NT2/D1 (cell line): Measurements from ENCODE around the gene SLC7A10.

Source experiments
- DNase-seq: peaks from one replicate; pipeline ENCODE4 v3.0.0-alpha.2; 2011; ENCODE audit warnings: low read depth, low spot score
- H3K27me3 ChIP-seq: 2 replicates; pipeline ENCODE4 v1.6.0; 2011; ENCODE audit warnings: mild to moderate bottlenecking; ENCODE audit not compliant: insufficient read length, insufficient read depth
- H3K36me3 ChIP-seq: 2 replicates; pipeline ENCODE4 v1.6.1; 2011; ENCODE audit warnings: mild to moderate bottlenecking, low read length, mixed read lengths; ENCODE audit not compliant: insufficient read depth, insufficient read length
- H3K4me1 ChIP-seq: 2 replicates; pipeline ENCODE4 v1.5.1; 2011; ENCODE audit not compliant: insufficient read depth, insufficient read length
- H3K4me3 ChIP-seq: 2 replicates; pipeline ENCODE4 v1.5.1; 2011; ENCODE audit warnings: low read depth; ENCODE audit not compliant: insufficient read length
- H3K9ac ChIP-seq: 2 replicates; pipeline ENCODE4 v1.6.0; 2011; ENCODE audit warnings: low read depth; ENCODE audit not compliant: insufficient read length
- H3K9me3 ChIP-seq: 2 replicates; pipeline ENCODE4 v1.5.1; 2011; ENCODE audit warnings: mild to moderate bottlenecking, low read length; ENCODE audit not compliant: insufficient read depth
- SUZ12 ChIP-seq: IDR thresholded peaks from 2 replicates; pipeline ENCODE4 v1.6.1; 2011; ENCODE audit not compliant: insufficient read length, insufficient read depth; ENCODE audit errors: extremely low read depth
- YY1 ChIP-seq: IDR thresholded peaks from 2 replicates; pipeline ENCODE4 v1.6.1; 2011; ENCODE audit not compliant: insufficient read length, insufficient read depth
- ZNF274 ChIP-seq: IDR thresholded peaks from 2 replicates; pipeline ENCODE4 v1.6.1; 2011; ENCODE audit warnings: mild to moderate bottlenecking, low read depth, low read length

Gene SLC7A10

DNA sequence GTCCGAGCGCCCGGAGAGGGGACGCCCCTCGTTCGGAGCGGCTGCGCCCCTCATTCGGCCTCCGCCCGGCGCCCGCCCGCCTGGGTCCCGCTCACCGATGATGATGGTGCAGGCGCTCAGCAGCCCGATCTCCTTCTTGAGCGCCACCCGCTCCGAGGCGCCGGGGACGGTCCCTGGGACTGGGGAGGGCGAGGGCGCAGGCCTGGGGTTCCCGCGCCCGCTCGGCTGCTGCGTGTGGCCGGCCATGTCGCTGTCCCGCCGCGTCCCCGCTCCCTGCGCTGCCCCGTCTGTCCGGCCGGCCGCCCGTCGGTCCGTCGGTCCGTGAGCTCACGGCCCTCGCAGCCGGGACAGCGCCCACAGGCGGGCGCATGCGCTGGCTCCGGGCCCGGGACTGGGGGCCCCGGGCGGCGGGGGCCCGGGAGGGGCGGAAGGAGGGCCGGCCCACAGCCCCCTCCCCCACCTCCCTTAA lies at the start of gene SLC7A10:
Gene SLC7A10, minus strand, starts transcription at position 393 of the 469 bp plus-strand sequence. Its CDS starts 147 bp downstream, at position 246.
- no peak for DNase-seq
- Histone ChIP-seq H3K4me3 (peak within 1 kb of the TSS; percentile 42), H3K36me3 (no peaks in the 10 kb centered on the region), H3K9me3 (peaks cover 23% of the 10 kb centered on the region), H3K9ac (peak within 1 kb of the TSS; percentile 76), H3K4me1 (peaks cover 2% of the 10 kb centered on the region), H3K27me3 (peaks cover 25% of the 10 kb centered on the region)
- TF ChIP-seq ZNF274 = no peak
- no peak for TF ChIP-seq SUZ12
- TF ChIP-seq YY1 = no peak

DNA sequence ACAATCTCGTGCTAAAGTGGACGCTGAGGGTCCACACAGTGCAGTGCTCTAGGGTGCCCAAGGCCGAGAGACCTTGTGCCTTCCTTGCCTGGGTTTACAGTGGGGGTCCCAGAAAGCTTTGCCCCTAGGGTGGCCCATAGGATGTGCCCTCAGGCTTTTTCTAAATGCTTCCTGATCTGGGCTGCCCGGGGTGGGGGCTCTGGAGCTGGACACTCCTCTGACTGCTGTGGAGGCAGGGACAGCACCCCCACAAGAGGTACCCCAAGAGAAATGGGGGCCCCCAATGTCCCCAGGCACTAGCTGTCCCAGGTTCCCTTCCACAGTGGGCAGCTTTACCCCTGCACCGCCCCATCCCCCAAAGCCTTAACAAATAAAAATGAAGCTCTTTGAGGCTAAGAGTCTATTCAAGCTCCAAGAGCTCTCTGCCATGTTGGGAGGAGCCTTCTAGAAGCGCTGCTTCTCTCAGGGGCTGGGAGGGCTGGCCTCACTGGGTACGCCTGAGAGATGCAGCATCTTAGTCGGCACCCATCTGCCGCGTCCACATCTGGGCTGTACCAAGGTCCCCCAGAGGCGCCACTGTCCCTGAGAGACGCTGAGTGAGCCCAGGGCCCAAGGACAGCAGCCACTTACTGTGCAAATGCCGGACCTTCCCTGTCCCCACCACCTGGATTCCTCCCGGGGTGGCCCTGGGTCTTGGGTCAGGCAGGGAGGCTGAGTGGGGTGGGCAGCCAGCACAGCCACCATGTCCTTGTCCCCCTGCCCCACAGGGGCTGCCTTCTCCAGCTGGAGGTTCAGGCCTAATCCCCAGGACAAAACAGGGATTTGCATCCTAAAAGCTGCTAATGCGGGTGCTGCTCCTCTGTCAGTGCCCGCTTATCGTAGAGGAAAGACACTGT lies 49.3 kb upstream of the SLC7A10 start:
- H3K4me3 ChIP-seq = no peak overlapping the region
- no peak overlapping the region for H3K9ac ChIP-seq
- no peak for TF ChIP-seq YY1
- no peak for TF ChIP-seq ZNF274
- no peak for TF ChIP-seq SUZ12
- no peaks in the 10 kb centered on the region for H3K36me3 ChIP-seq
- H3K4me1 ChIP-seq = peaks cover 35% of the 10 kb centered on the region
- no peak for DNase-seq
- H3K27me3 ChIP-seq = no peaks in the 10 kb centered on the region
- H3K9me3 ChIP-seq = no peaks in the 10 kb centered on the region

DNA sequence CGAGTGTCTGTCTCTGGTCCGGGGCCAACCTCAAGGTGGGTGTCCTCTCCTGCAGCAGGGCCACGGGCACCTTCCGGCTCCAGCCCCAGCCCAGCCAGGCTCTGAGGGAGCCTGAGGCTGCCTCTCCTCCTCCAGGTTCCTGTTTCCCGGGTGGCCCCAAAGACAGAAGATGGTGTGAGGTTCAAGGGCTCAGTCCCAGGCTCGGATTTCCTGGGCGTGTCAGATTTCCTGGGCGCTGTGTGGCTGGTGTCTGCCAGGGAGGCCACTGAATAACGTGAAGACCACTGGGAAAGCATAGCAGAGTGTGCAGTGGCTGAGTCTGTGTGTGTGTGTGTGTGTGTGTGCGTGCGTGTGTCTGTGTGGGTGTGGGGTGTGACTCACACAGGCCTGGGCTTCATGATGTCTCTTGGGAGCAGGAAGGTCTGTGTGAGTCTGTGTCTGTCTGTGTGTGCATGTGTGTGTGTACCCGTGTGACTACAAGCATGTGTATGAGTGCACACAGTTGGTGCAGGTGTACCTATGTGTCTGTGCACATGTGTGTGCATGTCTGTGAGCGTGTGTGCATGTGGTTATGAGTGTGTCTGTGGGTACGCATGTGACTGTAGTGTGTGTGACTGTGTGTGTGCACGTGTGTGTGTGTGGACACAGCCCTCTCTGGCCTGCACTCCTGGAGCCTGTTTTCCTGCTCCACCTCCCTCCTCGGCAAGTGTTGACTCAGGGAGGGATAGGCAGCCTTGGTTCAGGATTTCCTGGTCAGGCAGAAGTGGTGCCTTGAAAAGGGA lies 48.4 kb upstream of the SLC7A10 start:
- H3K9ac ChIP-seq = no peak overlapping the region
- no peak for DNase-seq
- no peak overlapping the region for H3K4me3 ChIP-seq
- H3K4me1 ChIP-seq = peaks cover 35% of the 10 kb centered on the region
- no peaks in the 10 kb centered on the region for H3K27me3 ChIP-seq
- no peaks in the 10 kb centered on the region for H3K36me3 ChIP-seq
- no peaks in the 10 kb centered on the region for H3K9me3 ChIP-seq
- TF ChIP-seq YY1 = no peak
- no peak for TF ChIP-seq ZNF274
- no peak for TF ChIP-seq SUZ12

DNA sequence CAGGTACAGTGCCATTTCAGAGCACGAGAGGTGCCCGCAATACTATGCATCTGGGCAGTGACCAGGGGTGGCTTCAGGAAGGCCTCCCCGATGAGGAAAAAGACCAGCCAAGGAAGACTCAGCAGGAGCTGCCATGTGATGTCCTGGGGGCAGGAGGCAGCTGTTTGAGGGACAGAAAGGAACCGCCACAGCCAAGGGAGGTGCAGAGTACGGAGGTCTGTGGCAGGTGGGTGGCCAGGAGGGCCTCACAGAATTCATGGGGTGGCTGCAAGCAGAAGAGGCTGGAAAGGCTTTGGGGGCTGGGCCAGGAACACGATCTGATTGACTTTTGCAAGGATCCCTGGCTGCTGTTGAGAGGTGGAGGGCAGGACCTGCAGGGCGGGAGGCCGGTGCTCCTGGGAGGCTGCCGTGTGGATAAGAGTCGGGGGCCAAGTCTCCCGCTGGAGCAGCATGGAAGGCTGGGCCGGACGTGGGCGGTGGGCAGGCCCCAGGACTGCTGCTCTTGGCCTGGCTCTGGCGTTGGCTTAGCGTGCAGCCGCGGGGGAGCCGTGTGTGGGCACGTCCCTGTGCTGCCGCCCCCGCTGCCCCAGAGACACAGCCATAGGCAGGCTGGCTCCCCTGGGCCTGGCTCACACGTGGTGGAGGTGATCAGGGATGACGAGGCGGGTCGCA lies 47.6 kb upstream of the SLC7A10 start:
- no peak for DNase-seq
- Histone ChIP-seq H3K4me1 (peaks cover 35% of the 10 kb centered on the region), H3K9me3 (no peaks in the 10 kb centered on the region), H3K9ac (peak overlapping the region; percentile 21), H3K27me3 (no peaks in the 10 kb centered on the region), H3K36me3 (no peaks in the 10 kb centered on the region), H3K4me3 (no peak overlapping the region)
- TF ChIP-seq SUZ12 (no peak), ZNF274 (no peak), YY1 (no peak)

DNA sequence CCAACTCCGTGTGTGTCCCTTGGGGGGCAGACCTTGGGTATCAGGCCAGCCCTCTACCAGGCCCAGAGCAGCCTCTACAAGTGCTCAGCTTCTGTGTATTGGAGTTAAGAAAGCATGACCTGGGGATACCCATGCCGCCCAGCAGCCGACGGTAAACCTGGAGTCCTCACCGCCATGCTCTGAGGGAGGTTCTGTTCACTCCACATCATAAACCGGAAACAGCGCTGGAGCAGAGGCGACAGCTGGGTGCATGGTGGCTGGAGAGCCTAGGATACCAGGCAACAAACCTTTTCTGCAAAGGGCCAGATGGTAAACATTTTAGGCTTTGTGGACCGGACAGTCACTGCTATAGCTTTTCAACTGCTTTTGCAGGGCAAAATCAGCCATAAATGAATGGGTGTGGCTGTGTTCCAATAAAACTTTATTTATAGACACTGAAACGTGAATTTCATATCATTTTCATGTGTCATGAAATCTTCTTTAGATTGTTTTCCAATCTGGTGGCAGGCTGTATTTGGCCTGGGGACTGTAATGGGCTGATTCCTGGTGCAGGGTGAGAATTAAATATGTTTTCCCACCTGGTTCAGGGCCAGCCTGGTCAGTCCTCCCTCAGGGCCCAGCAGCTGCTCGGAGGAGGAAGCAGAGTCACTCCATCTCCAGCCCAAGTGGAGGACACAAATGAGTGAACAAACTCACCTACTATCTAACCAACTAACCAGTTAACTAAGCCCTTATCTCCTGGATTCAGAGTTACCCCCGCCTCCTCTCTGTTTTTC lies 45.8 kb upstream of the SLC7A10 start:
- TF ChIP-seq SUZ12 = no peak
- TF ChIP-seq ZNF274 = no peak
- no peak for TF ChIP-seq YY1
- Histone ChIP-seq H3K27me3 (no peaks in the 10 kb centered on the region), H3K9ac (no peak overlapping the region), H3K4me1 (peaks cover 32% of the 10 kb centered on the region), H3K4me3 (no peak overlapping the region), H3K9me3 (no peaks in the 10 kb centered on the region), H3K36me3 (no peaks in the 10 kb centered on the region)
- DNase-seq = no peak

DNA sequence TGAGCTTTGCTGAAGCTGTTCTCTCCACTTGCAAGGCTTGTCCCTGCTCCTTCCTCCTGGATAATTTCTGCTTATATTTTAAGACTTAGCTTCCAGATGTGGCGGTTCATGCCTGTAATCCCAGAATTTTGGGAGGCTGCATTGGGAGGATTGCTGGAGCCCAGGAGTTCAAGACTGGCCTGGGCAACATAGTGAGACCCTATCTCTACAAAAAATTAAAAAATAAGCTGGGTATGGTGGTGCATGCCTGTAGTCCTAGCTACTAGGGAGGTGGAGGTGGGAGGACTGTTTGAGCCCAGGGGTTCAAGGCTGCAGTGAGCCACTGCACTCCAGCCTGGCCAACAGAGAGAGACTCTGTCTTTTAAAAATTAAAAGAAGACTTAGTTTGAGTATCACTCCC lies 45.1 kb upstream of the SLC7A10 start:
- no peaks in the 10 kb centered on the region for H3K9me3 ChIP-seq
- no peak overlapping the region for H3K9ac ChIP-seq

More for the DNA sequence above, 45.1 kb upstream of the SLC7A10 start:
- no peaks in the 10 kb centered on the region for H3K27me3 ChIP-seq
- peaks cover 31% of the 10 kb centered on the region for H3K4me1 ChIP-seq
- no peak for DNase-seq
- H3K4me3 ChIP-seq = no peak overlapping the region
- H3K36me3 ChIP-seq = no peaks in the 10 kb centered on the region
- no peak for TF ChIP-seq ZNF274
- TF ChIP-seq SUZ12 = no peak
- no peak for TF ChIP-seq YY1
